Activated naive CD8-positive, alpha-beta T cell treated with anti-CD3 and anti-CD28 coated beads, Interleukin-2, amount 10 ng/mL, durations not matched to agents 7 days and 5 days (primary cell): ENCODE measurements around the gene PCDH12. TPM values are rescaled to one million over a fixed set of nuclear protein-coding genes. Genes with fewer than 3 reads are reported as not detected.

Experiments
- ATAC-seq: fragments of 150-1000 bp; cut with Tn5 transposase; one replicate; pipeline ENCODE4 v1.10.0; 2021; ENCODE audit warnings: low read depth, moderate library complexity
- POLR2A ChIA-PET: fragments of 350-600 bp; sonication (Branson Sonifier 250); formaldehyde crosslinking; loops from one replicate; lab custom pipeline; 2021; ENCODE audit warnings: antibody characterized with exemption; lab: Charles Lee
- DNase-seq: peaks from one replicate; pipeline ENCODE4 v3.0.0; 2021
- H3K27ac Mint-ChIP-seq: one replicate; pipeline ENCODE4 v1.8.0; 2022; ENCODE audit warnings: mild to moderate bottlenecking, mixed read lengths
- H3K27me3 Mint-ChIP-seq: one replicate; pipeline ENCODE4 v1.8.0; 2022; ENCODE audit warnings: mild to moderate bottlenecking, moderate library complexity, mixed read lengths
- H3K36me3 Mint-ChIP-seq: one replicate; pipeline ENCODE4 v1.8.0; 2021; ENCODE audit warnings: mild to moderate bottlenecking, mixed read lengths
- H3K4me1 Mint-ChIP-seq: one replicate; pipeline ENCODE4 v1.8.0; 2021; ENCODE audit warnings: mixed read lengths
- H3K4me3 Mint-ChIP-seq: one replicate; pipeline ENCODE4 v1.8.0; 2022; ENCODE audit warnings: mild to moderate bottlenecking, moderate library complexity, mixed read lengths
- H3K9me3 Mint-ChIP-seq: one replicate; pipeline ENCODE4 v1.8.0; 2021; ENCODE audit warnings: mixed read lengths
- total RNA-seq, 2 experiments: library from RNA; stranded (reverse); gene quantifications; one replicate each; pipeline ENCODE4 v1.2.3, GENCODE V29; 2021

The PCDH12 gene
- total RNA-seq, 2 experiments from 2014 or later, result 0.09 to 0.14 TPM

- Mint-ChIP-seq H3K9me3 (no peaks in the 10 kb centered on the region), H3K4me1 (peaks cover 7% of the 10 kb centered on the region), H3K4me3 (no peak overlapping the region), H3K36me3 (peaks cover 2% of the 10 kb centered on the region), H3K27me3 (peaks cover 2% of the 10 kb centered on the region), H3K27ac (no peak overlapping the region)
- POLR2A ChIA-PET, result interaction anchor here (1.7 kb wide), 1 partner anchor 14 kb away, joined by 5 read pairs; the partner anchor contains the start of gene PCDH12
- DNase-seq, result no peak
- no peak for ATAC-seq
Measured at GRCh38 chr5:141944076-141944475, 13.9 kb downstream of the PCDH12 start.

- H3K36me3 Mint-ChIP-seq, result peaks cover 2% of the 10 kb centered on the region
- POLR2A ChIA-PET, result interaction anchor here (1.4 kb wide), 1 partner anchor 18 kb away, joined by 4 read pairs; no protein-coding TSS in a partner anchor
Measured at GRCh38 chr5:141942185-141942857, 15.7 kb downstream of the PCDH12 start.

GRCh38 chr5:141941779-141942178 is 16.2 kb downstream of the PCDH12 start:
- no peak for ATAC-seq
- Mint-ChIP-seq H3K4me3 (no peak overlapping the region), H3K27ac (no peak overlapping the region), H3K27me3 (peaks cover 2% of the 10 kb centered on the region), H3K9me3 (no peaks in the 10 kb centered on the region), H3K36me3 (peaks cover 2% of the 10 kb centered on the region), H3K4me1 (peaks cover 7% of the 10 kb centered on the region)
- POLR2A ChIA-PET, result interaction anchor here (1.4 kb wide), 1 partner anchor 19 kb away, joined by 4 read pairs; no protein-coding TSS in a partner anchor
- no peak for DNase-seq

More at GRCh38 chr5:141942185-141942857, 15.7 kb downstream of the PCDH12 start:
- no peak overlapping the region for H3K4me3 Mint-ChIP-seq
- DNase-seq (no peak), ATAC-seq (no peak)
- peaks cover 7% of the 10 kb centered on the region for H3K4me1 Mint-ChIP-seq
- H3K27ac Mint-ChIP-seq, result no peak overlapping the region
- H3K9me3 Mint-ChIP-seq, result no peaks in the 10 kb centered on the region
- peaks cover 2% of the 10 kb centered on the region for H3K27me3 Mint-ChIP-seq

DNA sequence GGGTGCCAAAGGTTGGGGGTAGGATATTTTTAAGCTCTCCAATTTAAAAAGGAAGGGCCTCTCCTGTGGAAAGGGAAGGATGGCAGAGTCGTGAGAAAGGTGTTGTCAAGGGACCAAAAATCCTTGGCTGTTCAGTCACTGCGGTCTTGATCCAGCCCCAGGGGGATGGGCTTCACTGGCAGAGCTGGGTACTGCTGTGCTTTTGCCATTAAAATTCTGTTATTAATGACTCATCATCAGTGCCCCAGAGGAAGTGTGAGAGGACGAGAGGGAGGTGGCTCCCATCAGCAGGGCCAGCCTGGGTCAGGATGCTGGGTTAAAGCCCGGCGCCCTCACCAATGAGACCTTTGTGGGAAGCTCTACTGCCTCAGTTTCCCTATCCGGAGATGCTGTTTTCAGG is 16.7 kb downstream of the PCDH12 start:
- H3K27ac Mint-ChIP-seq, result peak overlapping the region; percentile 45
- ATAC-seq (no peak), DNase-seq (no peak)
- no peak overlapping the region for H3K4me3 Mint-ChIP-seq
- H3K9me3 Mint-ChIP-seq, result no peaks in the 10 kb centered on the region
- POLR2A ChIA-PET, result interaction anchor here (1.3 kb wide), 1 partner anchor 17 kb away, joined by 3 read pairs; the partner anchor contains the start of gene PCDH12
- H3K4me1 Mint-ChIP-seq, result peaks cover 7% of the 10 kb centered on the region
- H3K27me3 Mint-ChIP-seq, result peaks cover 2% of the 10 kb centered on the region
- H3K36me3 Mint-ChIP-seq, result peaks cover 2% of the 10 kb centered on the region

DNA sequence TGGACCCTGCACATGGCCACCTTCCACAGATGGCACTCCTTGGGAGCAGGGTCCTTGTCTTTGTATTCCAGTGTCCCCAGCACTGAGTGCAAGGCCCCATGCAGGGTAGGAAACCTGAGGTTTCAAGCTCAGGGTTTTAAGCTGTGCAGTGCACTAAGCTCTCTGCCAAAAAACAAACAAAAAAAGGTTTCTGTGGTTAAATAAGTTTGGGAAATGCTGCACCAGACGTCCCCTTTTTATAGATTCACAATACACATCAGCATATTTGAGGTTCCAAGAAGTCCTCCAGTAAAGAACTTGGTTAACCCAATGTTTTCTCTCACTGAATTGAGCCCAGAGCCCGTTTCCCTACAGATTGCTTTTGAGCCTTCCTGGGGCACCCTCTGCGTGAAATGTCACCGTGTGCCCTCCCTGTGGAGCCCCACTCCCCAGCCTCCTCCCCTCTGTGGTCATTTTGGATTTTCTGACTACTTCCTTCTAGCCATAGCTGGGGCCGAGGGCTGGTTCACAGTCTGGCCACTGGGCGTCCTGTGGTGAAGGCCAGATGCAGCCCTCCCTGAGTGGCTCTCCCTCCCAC is 17.2 kb downstream of the PCDH12 start:
- Mint-ChIP-seq H3K9me3 (no peaks in the 10 kb centered on the region), H3K27ac (peak overlapping the region; percentile 60), H3K36me3 (peaks cover 5% of the 10 kb centered on the region), H3K4me1 (peaks cover 7% of the 10 kb centered on the region), H3K4me3 (no peak overlapping the region), H3K27me3 (peaks cover 2% of the 10 kb centered on the region)
- POLR2A ChIA-PET, result interaction anchor here (1.3 kb wide), 1 partner anchor 17 kb away, joined by 3 read pairs; the partner anchor contains the start of gene PCDH12
- ATAC-seq, result no peak
- no peak for DNase-seq

- POLR2A ChIA-PET, result no interaction called here
- Mint-ChIP-seq H3K4me1 (peaks cover 2% of the 10 kb centered on the region), H3K4me3 (no peak overlapping the region), H3K36me3 (peaks cover 15% of the 10 kb centered on the region), H3K27me3 (no peaks in the 10 kb centered on the region), H3K9me3 (no peaks in the 10 kb centered on the region), H3K27ac (peak overlapping the region; percentile 3)
- no peak for DNase-seq
- ATAC-seq, result no peak
Measured at GRCh38 chr5:141935538-141935937, 22.5 kb downstream of the PCDH12 start.

GRCh38 chr5:141934099-141934844 is 23.7 kb downstream of the PCDH12 start:
- Mint-ChIP-seq H3K27ac (no peak overlapping the region), H3K9me3 (no peaks in the 10 kb centered on the region), H3K4me3 (no peak overlapping the region), H3K4me1 (peaks cover 2% of the 10 kb centered on the region), H3K27me3 (no peaks in the 10 kb centered on the region), H3K36me3 (peaks cover 15% of the 10 kb centered on the region)
- POLR2A ChIA-PET, result no interaction called here
- no peak for DNase-seq
- no peak for ATAC-seq

- no peaks in the 10 kb centered on the region for H3K27me3 Mint-ChIP-seq
- no peak overlapping the region for H3K27ac Mint-ChIP-seq
- no peak overlapping the region for H3K4me3 Mint-ChIP-seq
- ATAC-seq, result no peak
- POLR2A ChIA-PET, result no interaction called here
- H3K36me3 Mint-ChIP-seq, result peaks cover 19% of the 10 kb centered on the region
- DNase-seq, result no peak
- no peaks in the 10 kb centered on the region for H3K9me3 Mint-ChIP-seq
- H3K4me1 Mint-ChIP-seq, result peaks cover 2% of the 10 kb centered on the region
Measured at GRCh38 chr5:141933151-141933550, 24.9 kb downstream of the PCDH12 start.

GRCh38 chr5:141931694-141932093 is 26.3 kb downstream of the PCDH12 start:
- peaks cover 22% of the 10 kb centered on the region for H3K36me3 Mint-ChIP-seq
- H3K27me3 Mint-ChIP-seq, result no peaks in the 10 kb centered on the region
- no peak overlapping the region for H3K4me3 Mint-ChIP-seq
- H3K9me3 Mint-ChIP-seq, result no peaks in the 10 kb centered on the region
- no peak for ATAC-seq
- no peak for DNase-seq
- no peak overlapping the region for H3K27ac Mint-ChIP-seq
- peaks cover 9% of the 10 kb centered on the region for H3K4me1 Mint-ChIP-seq
- POLR2A ChIA-PET, result no interaction called here

- Mint-ChIP-seq H3K9me3 (no peaks in the 10 kb centered on the region), H3K27ac (no peak overlapping the region), H3K27me3 (no peaks in the 10 kb centered on the region), H3K4me3 (no peak overlapping the region), H3K4me1 (peaks cover 9% of the 10 kb centered on the region), H3K36me3 (peaks cover 23% of the 10 kb centered on the region)
- ATAC-seq (no peak), DNase-seq (no peak)
- POLR2A ChIA-PET, result no interaction called here
Measured at GRCh38 chr5:141929398-141930058, 28.5 kb downstream of the PCDH12 start.

GRCh38 chr5:141928051-141928450 is 30.0 kb downstream of the PCDH12 start:
- POLR2A ChIA-PET, result no interaction called here
- ATAC-seq (no peak), DNase-seq (no peak)
- Mint-ChIP-seq H3K27ac (no peak overlapping the region), H3K4me3 (no peak overlapping the region), H3K36me3 (peaks cover 22% of the 10 kb centered on the region), H3K4me1 (peaks cover 13% of the 10 kb centered on the region), H3K9me3 (no peaks in the 10 kb centered on the region), H3K27me3 (no peaks in the 10 kb centered on the region)

GRCh38 chr5:141926434-141926833 is 31.6 kb downstream of the PCDH12 start:
- Mint-ChIP-seq H3K27me3 (no peaks in the 10 kb centered on the region), H3K4me3 (no peak overlapping the region), H3K36me3 (peaks cover 21% of the 10 kb centered on the region), H3K4me1 (peaks cover 14% of the 10 kb centered on the region), H3K9me3 (no peaks in the 10 kb centered on the region), H3K27ac (no peak overlapping the region)
- POLR2A ChIA-PET, result no interaction called here
- ATAC-seq (no peak), DNase-seq (no peak)
